ENCODE measurements around the gene SSC5D.
A peak's percentile ranks its signal among the peaks of the same experiment; 100 is the strongest.
"Not testable (repeated sequence)": the region's sequence is repeated elsewhere in the genome, so short reads cannot be mapped to it uniquely, and the experiment has no call there.

The SSC5D gene

DNA sequence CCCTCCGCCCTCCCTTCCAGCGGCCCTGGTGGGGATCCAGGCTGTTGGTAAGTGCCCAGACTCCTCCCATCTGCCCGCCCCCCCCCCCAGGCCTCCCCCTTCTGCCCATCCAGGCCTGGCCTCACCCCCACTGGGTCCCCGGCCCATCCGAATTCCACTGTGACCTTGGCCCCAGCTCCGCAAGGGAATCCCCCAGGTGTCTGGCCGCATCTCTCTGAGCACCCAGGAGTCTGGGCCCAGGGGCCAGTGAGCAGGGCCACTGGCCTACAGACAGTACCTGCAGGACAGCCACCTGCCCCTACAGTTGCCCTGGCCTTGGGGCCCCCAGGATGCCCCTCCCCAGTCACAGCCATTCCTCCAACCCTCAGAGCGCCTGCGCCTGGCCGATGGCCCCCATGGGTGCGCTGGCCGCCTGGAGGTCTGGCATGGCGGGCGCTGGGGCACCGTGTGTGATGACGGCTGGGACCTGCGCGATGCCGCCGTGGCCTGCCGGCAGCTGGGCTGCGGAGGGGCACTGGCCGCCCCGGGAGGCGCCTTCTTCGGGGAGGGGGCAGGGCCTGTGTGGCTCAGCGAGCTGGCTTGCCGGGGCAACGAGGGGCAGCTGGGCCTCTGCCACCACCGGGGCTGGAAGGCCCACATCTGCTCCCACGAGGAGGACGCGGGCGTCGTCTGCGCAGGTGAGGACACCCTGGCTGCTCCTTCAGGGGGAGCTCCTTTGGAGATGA lies 912 bp downstream of the SSC5D start:
- no peak for DNase-seq

DNA sequence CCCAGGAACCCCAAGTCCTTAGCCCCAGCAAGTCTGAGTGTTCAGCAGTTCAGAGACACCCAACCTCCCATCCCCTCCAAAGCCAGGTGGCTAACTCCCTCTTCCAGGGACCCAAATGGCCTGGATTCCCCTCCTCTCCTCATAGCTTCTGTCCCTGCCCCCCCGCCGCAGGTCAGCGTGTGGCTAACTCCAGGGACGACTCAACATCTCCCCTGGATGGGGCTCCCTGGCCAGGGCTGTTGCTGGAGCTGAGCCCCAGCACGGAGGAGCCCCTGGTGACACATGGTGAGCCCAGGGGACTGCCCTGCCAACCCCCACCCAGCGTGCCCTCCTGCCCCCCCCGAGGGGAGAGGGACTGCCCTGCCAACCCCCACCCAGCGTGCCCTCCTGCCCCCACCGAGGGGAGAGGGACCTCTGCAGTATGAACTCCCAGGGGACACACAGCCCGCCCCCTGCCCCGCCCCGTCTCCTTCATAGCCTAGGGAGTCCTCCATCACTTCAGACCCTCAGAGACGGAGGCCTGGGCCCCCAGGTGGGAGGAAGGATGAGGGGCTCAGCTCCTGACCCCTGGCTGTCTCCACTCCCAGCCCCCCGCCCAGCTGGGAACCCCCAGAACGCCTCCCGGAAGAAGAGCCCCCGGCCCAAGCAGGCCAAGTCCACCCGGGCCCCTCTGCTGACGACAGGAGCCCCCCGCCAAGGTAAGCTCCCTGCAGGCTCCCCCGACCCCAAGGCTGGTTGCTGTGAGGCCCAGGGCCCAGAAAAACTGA lies 1.7 kb downstream of the SSC5D start:
- no peak for DNase-seq

DNA sequence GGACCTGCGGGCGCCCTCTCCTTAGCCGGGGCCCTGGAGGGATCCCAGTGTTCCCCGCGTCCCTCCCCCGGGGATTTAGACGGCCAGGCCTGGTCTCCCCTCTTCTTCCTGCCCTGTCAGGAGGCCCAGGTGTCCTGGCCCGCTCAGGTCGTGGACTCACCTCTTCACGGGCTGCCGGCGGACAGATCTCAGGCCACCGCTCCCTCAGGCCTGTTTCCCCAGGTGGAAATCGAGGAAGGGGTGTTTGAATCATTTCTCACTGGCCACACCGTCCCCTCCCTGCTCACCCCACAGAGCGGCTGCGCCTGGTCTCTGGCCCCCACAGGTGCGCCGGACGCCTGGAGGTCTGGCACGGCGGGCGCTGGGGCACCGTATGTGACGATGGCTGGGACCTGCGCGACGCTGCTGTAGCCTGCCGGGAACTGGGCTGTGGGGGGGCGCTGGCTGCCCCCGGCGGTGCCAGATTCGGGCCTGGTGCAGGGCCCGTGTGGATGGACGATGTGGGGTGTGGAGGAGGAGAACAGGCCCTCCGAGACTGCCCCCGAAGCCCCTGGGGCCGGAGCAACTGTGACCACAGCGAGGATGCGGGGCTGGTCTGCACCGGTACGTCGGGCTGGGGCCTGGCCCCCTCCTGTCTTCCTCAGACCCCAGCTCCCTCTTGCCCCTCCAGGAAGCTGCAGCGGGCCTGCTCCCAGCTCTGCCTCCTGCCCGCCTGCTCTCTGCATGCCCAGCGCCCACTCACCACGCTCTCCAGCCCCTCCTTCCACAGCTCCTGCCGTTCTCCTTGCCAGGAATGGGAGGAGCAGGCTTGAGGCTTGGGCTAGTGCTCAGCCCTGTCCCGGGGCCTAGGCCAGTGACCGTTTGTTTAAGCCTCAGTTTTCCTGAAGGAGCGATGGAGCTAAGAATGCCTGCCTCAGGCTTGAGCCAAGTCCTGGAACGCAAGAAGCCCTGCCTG lies 2.5 kb downstream of the SSC5D start:
- no peak for DNase-seq

DNA sequence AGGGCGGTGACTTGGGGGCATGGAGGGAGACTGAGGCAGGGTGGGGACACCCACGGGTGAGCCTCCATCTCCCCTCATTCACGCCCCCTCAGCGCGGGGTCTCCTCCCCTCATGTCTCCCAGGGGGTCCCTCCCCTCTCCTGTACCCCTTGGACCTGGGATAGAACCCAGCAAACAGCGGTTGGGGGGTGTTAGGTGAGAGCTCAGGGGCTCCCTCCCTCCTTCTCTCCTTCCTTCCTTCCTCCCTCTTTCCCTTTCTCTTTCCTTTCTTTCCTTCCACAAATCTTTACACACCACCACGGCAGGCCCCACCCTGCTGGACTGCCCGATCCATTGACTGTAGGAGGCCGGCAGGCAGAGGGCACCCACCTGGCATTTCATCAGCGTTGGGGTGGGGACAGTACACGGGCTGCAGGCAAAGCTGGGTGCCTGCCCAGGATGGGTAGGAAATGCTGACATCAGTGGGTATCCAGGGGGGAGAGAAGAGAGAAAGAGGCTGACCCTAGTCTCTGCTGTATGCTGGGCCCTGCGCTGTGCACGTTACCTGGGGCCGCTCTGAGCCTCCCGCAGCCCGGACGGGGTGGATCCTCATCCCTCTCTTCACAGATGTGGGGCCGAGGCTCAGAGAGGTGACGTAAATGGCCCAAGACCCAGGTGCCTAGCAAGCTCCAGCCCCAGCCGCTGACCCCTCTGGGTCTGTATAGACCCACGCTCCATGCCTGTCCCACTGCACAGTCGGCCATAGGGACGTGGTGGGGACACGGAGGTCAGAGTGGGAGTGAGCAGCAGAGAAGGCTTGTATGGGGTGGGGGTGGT lies 3.5 kb downstream of the SSC5D start:
- no peak for DNase-seq

DNA sequence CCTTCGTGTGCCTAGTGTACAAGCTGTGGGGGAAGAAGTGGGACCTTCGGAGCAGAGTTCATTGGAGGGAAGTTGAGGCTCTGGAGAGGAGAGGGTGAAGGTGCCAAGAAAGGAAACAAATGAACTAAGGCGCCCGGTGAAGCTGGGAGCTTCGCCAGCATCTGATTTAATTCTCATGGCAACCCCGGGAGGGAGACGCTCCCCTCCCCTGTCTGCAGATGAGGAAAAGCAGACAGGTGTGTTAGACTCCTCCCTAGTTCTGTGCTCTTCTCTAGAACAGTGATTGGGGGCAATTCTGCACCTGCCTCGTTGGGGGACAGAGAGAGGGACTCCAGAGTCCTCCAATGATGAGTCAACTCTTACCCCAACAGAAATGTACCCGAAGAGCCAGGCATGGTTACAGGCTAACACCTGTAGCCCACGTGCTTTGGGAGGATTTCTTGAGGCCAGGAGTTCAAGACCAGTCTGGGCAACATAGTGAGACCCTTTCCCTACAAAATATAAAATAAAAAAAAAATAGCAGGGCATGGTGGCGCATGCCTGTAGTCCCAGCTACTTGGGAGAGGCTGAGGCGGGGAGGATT lies 4.2 kb downstream of the SSC5D start:
- DNase-seq: no peak

DNA sequence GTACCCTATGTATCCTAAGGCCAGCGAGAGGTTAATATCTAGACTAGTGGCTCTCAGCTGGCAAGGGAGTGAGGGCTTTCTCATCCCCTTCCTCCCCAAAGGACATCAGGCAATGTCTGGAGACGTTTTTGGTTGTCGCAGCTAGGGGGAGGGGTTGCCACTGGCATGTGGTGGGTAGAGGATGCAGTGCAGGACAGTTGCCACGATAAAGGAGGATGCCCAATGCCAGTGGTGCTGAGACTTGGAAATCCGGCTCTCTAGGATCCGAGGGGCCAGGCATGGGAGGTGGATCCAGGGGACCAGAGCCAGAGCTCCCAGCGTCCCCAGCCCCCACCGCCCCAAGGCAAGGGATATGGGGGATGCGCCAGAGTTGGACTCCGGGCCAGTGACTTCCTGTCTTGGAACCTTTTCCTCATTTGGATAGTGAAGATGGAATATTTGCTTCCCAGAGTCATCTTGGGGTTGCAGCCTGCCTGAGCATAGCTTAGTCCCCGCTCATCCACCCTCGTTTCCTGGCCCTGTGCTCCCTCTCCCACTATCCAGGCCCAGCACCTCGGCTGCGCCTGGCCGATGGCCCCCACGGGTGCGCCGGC lies 4.9 kb downstream of the SSC5D start:
- no peak for DNase-seq

DNA sequence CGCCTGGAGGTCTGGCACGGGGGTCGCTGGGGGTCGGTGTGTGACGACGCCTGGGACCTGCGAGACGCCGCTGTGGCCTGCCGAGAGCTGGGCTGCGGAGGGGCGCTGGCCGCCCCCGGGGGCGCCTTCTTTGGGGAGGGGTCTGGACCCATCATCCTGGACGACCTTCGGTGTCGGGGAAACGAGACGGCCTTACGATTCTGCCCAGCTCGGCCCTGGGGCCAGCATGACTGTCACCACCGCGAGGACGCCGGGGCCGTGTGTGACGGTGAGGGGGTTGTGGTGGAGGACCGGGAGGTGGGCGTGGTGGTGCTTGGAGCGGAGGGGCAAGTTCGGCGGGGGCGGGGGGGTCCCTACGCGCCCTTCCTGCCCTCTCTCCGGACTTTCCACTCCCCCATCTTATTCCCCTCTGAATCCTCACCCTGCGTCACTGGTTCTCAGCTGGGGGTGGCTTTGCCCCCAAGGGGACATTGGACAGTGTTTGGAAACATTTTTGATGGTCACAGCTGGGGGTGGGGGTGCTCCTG lies 5.5 kb downstream of the SSC5D start:
- DNase-seq: no peak

DNA sequence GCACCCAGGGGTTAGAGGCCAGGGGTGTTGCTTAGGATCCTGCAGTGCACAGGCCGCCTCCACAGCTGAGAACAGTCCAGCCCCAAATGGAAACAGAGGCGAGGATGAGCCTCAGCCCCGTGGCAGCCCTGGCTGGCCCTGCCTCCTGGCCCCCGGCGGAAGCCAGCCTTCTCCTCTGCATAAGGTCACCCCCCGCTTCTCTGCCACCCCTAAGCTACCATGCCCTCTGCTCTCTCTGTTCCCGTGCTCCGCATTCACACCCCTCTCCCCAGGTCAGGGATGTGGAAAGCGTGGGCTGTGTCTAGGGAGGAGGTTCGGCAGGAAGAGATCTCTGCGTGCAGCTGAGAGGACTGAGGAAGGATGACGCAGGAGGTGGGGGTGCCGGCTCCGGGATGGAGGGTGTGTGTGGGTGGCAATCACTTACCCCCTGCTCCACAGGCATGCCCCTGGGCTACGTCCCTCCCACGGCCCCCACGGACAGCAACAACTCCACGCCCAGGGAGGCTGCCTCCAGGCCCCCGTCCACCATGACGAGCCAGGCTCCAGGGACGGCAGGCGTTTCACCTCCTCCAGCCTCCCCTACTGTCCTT lies 6.0 kb downstream of the SSC5D start:
- DNase-seq: no peak

DNA sequence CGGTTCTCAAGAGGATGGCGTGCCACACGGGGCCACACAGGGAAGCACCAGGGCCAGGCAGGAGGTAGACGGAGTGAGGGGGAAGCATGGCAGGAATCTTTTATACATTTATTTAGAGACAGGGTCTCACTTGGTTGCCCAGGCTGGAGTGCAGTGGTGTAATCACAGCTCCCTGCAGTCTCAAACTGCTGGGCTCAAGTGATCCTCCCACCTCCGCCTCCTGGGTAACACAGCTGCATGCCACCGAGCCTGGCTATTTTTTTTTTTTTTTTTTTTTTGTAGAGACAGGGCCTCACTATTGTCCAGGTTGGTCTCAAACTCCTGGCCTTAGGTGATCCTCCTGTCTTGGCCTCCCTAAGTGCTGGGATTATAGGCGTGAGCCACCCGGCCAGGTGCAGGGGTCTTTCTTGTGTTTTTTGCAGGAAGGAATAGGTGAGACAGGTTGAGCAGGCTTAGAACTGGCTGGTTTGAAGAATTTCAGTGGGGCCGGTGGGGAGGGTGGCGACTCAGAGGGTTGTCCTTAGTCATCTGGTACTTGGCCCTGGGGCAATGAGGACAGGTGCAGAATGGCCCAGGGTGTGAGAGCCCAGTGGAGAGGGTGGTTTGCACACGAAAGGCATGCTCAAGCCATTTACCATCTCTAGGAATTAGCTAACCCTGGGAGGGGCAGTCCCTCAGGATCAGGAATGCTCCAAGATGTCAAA lies 7.6 kb downstream of the SSC5D start:
- no peak for DNase-seq

DNA sequence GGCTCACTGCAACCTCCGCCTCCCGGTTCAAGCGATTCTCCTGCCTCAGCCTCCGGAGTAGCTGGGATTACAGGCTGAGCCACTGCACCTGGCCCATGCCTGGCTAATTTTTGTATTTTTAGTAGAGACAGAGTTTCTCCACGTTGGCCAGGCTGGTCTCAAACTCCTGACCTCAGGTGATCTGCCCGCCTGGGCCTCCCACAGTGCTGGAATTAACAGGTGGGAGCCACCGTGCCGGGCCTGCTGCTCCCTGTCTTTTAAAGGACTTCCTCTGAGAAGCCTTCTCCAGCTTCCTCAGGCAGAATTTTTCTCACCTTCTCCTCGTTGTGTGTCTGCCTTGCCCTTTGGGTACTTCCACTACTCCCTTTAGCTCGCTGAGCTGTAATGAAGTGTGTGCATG lies 8.6 kb downstream of the SSC5D start:
- DNase-seq: not testable (repeated sequence)

DNA sequence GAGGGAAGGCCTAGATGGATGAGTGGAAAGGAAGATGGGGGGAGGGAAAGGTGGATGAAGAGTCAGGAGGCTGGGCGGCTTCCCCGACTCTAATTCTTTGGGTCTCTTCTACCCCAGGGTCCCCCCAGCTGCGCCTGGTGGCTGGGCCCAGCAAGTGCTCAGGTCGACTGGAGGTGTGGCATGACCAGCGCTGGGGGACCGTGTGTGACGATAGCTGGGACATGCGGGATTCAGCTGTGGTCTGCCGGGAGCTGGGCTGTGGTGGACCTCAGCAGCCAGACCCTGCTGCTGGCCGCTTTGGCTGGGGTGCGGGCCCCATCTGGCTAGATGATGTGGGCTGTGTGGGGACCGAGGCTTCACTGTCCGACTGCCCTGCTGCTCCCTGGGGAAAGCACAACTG lies 9.5 kb downstream of the SSC5D start:
- DNase-seq: no peak

DNA sequence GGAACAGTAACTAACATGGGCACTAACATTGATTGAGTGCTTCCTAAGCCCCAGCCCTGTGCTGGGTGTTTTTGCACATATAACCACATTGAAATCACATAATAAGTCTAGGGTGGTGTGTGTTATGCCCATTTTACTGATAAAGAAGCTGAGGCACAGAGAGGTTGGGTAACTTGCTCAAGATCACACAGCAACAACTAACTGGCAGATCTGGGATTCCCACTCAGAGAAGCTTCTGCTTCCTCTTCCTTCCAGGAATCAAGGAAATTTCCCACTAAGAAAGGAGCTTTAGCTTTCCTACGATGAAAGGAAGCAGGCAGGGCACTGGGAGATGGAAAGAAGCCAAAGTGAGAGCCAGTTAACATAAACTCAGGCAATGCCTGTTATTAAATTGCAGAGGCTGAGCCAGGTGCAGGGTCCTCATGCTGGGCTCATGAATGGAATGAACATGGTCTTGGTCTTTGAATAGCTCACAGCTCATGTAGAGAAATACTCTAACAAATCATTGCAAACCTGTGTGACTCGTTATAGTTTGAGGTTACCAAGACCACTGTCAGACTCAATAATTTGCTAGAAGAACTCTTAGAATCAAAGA lies 10.1 kb downstream of the SSC5D start:
- DNase-seq: no peak

DNA sequence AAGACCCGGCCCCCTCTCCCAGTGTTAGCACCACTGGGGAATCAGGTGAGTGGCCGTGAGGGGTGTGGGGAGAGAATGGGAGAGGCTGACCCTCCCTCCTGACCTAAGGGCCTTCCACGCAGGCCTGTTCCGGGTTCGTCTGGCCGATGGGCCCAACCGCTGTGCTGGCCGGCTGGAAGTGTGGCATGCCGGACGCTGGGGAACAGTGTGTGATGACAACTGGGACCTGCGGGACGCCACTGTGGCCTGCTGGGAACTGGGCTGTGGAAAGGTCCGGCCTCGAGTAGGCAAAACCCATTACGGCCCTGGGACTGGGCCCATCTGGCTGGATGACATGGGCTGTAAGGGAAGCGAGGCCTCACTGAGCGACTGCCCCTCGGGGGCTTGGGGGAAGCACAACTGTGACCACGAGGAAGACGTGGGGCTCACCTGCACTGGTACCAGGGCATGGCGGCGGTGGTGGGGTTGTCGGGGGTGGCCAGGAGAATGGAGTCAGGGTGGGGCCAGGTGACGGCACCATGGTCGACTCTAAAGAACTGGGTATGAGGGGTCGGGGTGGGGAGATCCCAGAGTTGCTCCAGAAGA lies 12.2 kb downstream of the SSC5D start:
- DNase-seq: no peak

DNA sequence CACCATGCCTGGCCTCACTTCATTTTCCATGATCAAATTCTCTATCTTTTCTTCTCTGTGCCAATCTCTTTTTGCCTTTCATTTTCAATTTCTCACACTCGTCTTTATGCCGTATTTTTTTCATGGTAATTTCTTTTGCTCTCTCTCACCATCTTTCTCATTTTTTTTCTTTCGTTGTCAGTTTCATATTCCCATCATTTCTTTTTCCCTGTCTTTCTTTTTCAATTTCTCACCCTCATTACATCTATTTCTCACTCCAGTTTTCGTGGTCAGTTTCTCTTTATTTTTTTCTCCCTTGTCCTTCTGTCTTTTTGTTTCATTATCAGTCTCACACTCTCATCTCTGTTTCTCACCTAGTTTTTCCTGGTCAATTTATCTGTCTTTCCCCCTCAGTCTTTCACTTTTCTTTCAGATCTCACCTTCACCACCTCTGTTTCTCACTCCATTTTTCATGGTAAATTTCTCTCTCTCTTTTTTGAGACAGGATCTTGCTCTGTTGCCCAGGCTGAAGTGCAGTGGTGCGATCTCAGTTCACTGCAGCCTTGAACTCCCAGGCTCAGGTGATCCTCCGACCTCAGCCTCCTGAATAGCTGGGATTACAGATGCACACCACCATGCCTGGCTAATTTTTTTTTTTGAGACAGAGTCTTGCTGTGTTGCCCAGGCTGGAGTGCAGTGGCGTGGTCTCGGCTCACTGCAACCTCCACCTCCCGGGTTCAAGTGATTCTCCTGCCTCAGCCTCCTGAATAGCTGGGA lies 14.1 kb downstream of the SSC5D start:
- no peak for DNase-seq

DNA sequence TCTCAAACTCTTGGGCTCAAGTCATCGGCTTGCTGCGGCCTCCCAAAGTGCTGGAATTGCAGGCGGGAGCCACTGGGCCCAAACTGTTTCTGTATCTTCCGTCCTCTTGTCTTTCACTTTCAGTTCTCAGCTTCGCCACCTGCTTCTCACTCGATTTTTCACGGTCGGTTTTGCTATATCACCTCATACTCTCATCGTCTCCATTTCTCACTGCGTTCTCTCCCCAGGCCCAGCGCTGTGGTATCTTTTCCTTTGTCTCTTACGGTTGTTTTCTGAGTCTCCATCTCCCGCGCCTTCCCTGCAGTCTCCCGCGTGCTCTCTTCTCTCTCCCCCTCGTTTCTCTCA lies 14.9 kb downstream of the SSC5D start:
- DNase-seq: no peak

DNA sequence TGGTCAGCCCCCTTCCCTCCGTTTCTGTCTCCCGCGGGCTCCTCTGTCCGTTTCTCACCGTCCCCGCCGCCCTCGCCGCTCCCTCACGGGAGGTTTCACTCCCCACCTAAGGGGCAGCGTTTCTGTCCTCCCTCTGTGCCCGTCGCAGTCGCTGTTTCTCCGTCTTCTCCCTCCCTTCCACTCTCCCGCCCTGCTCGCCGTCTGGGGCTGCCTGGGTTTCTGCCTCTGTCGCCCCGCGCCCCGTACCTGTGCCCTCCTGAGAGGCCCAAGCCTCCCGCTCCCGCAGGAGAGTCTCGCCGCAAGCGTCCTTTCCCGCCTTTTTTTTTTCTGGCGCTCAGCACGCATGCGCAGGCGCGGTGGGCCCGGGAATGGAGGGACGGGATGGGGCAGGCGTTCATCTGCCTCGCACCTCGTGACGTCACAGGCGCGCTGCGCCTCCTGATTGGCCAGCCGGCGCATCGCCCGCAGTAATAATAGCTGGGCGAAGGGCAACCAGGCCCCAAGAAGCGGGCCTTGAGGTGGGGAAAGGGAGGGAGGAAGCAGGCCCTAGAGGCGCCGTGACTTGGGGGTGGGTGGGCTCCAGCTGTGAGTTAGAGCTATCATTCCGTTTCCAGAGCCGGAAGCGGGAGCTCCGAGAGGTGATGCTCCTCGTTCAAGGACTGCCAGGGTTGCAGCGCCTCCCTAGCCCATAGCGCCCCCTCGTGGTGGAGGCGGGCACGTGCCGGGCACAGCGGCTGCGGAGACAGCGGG lies 15.4 kb downstream of the SSC5D start:
- peak; percentile 92 to 93 for DNase-seq

DNA sequence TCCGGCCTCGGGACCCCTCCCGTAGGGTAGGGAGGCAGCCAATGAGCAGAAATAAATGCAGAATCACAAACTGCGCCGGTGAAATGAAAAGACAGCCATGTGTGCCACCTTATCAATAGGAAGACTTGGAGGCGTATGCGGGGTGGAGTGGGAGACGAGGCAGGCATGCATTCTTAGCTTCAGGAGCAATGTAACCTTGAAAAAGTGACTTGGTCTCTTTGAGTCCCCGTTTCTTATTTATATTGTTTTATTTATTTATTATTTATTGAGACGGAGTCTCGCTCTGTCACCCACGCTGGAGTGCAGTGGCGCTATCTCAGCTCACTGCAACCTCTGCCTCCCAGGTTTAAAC lies 16.0 kb downstream of the SSC5D start:
- no peak for DNase-seq

DNA sequence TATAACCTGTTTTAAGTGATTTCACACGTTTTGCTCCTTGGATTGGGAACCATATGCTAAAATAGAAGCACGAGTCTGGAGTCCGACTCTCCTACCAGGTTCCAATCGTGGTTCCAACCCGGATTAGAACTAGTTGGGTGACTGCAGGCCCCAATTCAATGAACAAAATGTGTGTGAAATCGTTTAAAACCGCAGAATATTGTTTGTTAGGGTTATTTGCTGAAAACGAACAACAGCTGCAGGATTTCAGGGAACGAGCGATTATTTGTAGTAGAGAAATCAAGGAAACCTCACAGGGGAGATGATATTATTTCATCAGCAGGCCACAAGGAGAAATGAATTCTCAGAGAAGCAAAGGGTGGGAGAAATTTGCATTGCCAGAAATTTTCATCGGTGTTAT lies 16.7 kb downstream of the SSC5D start:
- no peak for DNase-seq

Measured in CD4-positive, alpha-beta T cell treated with Interferon alpha-2 for 1 hour (primary cell).